Measurements from ENCODE around the gene L3MBTL4. TPM values are rescaled to one million over a fixed set of nuclear protein-coding genes. Genes with fewer than 3 reads are reported as not detected.

Gene L3MBTL4
- total RNA-seq, 1 donor from 2014 or later, result under 0.01 TPM

DNA sequence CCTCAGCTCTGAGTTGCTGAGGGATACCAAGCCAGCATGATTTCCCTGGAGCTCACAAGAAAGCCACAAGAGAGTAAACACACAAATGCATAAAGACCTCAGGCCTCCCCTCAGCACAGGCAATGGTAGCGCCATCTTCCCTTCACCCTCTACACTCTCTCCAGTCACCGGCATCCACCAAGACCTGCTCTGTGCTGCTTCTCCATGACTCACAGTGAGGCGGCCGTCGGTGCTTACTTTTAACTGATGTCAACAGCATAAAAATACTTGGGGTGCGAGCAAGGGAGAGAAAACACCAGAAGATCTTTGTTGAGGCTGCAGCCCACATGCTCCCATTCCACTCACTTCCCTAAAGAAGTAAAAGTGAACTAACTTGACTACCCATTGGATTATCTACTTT, 46.7 kb downstream of the L3MBTL4 start:
- TF ChIP-seq, protein P1, sequence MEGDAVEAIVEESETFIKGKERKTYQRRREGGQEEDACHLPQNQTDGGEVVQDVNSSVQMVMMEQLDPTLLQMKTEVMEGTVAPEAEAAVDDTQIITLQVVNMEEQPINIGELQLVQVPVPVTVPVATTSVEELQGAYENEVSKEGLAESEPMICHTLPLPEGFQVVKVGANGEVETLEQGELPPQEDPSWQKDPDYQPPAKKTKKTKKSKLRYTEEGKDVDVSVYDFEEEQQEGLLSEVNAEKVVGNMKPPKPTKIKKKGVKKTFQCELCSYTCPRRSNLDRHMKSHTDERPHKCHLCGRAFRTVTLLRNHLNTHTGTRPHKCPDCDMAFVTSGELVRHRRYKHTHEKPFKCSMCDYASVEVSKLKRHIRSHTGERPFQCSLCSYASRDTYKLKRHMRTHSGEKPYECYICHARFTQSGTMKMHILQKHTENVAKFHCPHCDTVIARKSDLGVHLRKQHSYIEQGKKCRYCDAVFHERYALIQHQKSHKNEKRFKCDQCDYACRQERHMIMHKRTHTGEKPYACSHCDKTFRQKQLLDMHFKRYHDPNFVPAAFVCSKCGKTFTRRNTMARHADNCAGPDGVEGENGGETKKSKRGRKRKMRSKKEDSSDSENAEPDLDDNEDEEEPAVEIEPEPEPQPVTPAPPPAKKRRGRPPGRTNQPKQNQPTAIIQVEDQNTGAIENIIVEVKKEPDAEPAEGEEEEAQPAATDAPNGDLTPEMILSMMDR (IDR thresholded peaks at IDR 0.05; ENCODE audit: insufficient read depth, low read length, severe bottlenecking), result no peak
- Histone ChIP-seq H3K36me3 (ENCODE audit: control insufficient read depth, insufficient read depth, low read length) (no peaks in the 10 kb centered on the region), H3K4me3 (ENCODE audit: low read depth, low read length) (no peak overlapping the region), H3K27me3 (ENCODE audit: control insufficient read depth, insufficient read depth, low read length) (no peaks in the 10 kb centered on the region)
- DNase-seq (ENCODE audit: low read depth) (no peak), FAIRE-seq (no peak)

DNA sequence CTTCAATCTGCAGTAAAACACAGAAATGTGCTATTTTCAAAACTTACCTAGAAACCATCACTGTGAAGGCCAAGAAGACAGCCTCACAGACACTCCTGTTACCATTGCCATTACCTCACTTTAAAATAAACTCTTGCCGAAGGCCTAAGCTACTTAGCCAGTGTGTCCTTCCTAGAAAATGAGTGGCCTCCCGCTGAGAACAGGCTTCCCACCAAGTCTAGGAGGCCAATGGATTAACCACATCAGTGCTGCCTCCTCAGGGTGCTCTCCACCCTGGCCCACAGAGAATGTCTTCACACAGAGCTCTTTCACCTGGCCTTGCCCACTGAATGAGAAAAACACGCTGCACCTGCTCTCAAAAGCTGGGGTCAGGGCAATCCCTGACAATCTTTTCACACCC, 47.5 kb downstream of the L3MBTL4 start:
- Histone ChIP-seq H3K4me3 (ENCODE audit: low read depth, low read length) (no peak overlapping the region), H3K36me3 (ENCODE audit: control insufficient read depth, insufficient read depth, low read length) (no peaks in the 10 kb centered on the region), H3K27me3 (ENCODE audit: control insufficient read depth, insufficient read depth, low read length) (no peaks in the 10 kb centered on the region)
- DNase-seq (ENCODE audit: low read depth) (no peak), FAIRE-seq (peak; percentile 13)
- TF ChIP-seq, protein P1 (IDR thresholded peaks at IDR 0.05; ENCODE audit: insufficient read depth, low read length, severe bottlenecking), result no peak

DNA sequence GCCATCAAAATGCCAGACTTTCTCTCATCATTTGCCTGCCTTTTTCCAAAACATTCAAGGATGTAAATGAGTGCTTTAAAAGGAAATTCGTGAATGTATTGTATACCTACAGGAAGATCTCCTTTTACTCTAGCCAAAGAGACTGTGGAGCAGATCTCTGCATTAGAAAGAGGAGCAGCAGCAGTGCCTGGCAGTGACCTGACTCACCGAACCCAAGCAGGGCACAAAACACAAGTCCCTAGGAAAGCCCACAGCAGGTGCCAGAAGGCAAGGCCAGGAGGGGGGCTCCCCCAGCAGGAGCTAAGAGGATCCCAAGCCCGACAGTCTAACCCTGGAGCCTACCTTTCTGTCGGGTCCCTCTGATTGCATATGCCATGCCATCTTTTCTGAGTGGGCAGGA, 47.9 kb downstream of the L3MBTL4 start:
- FAIRE-seq, result no peak
- Histone ChIP-seq H3K4me3 (ENCODE audit: low read depth, low read length) (no peak overlapping the region), H3K36me3 (ENCODE audit: control insufficient read depth, insufficient read depth, low read length) (no peaks in the 10 kb centered on the region), H3K27me3 (ENCODE audit: control insufficient read depth, insufficient read depth, low read length) (no peaks in the 10 kb centered on the region)
- TF ChIP-seq, protein P1 (IDR thresholded peaks at IDR 0.05; ENCODE audit: insufficient read depth, low read length, severe bottlenecking), result no peak
- no peak for DNase-seq (ENCODE audit: low read depth)

DNA sequence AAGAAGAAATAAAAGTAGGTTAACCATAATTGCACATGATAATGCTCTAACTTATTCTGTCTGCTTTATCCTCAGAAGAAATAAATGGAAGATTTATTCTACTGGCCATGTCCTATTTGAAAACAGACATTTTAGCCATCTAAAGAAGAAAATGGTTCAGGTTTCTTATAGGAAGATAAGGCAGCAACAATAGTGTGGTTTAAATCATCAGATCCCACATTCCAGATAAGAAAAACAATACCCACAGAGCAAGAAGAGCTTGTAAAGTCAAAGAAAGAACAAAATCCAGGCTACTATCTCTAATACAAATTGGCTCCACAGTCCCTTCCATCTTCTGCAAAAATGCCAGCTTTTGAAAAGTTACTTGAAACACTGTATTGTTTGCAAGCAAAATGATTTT, 49.3 kb downstream of the L3MBTL4 start:
- TF ChIP-seq, protein P1 (IDR thresholded peaks at IDR 0.05; ENCODE audit: insufficient read depth, low read length, severe bottlenecking), result no peak
- H3K27me3 ChIP-seq (ENCODE audit: control insufficient read depth, insufficient read depth, low read length), result no peaks in the 10 kb centered on the region
- FAIRE-seq, result no peak
- H3K4me3 ChIP-seq (ENCODE audit: low read depth, low read length), result no peak overlapping the region
- H3K36me3 ChIP-seq (ENCODE audit: control insufficient read depth, insufficient read depth, low read length), result no peaks in the 10 kb centered on the region
- no peak for DNase-seq (ENCODE audit: low read depth)

DNA sequence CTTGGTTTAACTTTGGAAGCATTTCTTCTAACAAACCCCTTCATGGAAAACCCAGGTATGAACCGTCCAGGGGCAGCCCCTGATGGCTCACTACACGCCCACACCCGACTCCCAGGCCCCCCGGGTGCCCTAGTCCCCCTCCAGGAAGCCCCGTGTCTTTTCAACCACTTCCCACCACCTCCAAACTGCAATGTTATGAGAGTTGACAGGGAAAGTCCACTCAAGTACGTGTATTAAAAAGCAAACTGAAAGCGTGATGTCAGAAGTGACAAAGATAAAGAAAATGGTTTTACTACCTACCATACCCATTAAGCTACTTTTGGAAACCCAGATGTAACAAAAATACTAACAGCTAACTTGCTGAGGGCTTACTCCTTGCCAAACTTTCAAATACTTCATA, 51.5 kb downstream of the L3MBTL4 start:
- Histone ChIP-seq H3K4me3 (ENCODE audit: low read depth, low read length) (no peak overlapping the region), H3K27me3 (ENCODE audit: control insufficient read depth, insufficient read depth, low read length) (no peaks in the 10 kb centered on the region), H3K36me3 (ENCODE audit: control insufficient read depth, insufficient read depth, low read length) (no peaks in the 10 kb centered on the region)
- FAIRE-seq, result no peak
- TF ChIP-seq, protein P1 (IDR thresholded peaks at IDR 0.05; ENCODE audit: insufficient read depth, low read length, severe bottlenecking), result no peak
- DNase-seq (ENCODE audit: low read depth), result no peak

DNA sequence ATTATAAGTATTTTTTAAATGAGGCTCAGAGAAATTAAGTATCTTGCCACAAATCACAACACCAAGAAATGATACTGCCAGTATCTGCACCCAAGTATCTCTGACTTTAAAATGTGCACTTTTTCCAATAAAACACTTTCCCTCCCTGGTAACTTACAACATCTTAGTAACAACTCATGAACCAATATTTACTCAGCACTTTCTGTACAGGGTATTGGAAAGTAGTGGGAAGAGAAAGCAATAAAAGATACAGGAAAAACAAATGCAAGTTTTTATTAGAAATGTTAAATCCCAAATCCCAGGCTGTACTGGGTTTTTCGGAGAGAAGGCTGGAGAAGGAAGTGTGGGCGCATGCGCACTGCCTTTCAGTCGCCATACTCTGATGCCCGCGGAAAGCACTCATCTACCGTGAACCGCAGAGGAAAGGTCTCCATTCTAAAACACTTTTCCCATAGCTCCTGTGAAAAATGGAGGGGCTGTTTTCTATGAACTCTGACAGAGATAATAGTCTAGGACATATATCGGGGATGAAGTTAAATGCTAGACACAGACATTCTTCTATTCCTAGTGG, 52.1 kb downstream of the L3MBTL4 start:
- FAIRE-seq (no peak), DNase-seq (ENCODE audit: low read depth) (no peak)
- TF ChIP-seq, protein P1 (IDR thresholded peaks at IDR 0.05; ENCODE audit: insufficient read depth, low read length, severe bottlenecking), result no peak
- H3K27me3 ChIP-seq (ENCODE audit: control insufficient read depth, insufficient read depth, low read length), result no peaks in the 10 kb centered on the region
- H3K36me3 ChIP-seq (ENCODE audit: control insufficient read depth, insufficient read depth, low read length), result no peaks in the 10 kb centered on the region
- no peak overlapping the region for H3K4me3 ChIP-seq (ENCODE audit: low read depth, low read length)
